ENCODE measurements around the gene CCL27.

DNA sequence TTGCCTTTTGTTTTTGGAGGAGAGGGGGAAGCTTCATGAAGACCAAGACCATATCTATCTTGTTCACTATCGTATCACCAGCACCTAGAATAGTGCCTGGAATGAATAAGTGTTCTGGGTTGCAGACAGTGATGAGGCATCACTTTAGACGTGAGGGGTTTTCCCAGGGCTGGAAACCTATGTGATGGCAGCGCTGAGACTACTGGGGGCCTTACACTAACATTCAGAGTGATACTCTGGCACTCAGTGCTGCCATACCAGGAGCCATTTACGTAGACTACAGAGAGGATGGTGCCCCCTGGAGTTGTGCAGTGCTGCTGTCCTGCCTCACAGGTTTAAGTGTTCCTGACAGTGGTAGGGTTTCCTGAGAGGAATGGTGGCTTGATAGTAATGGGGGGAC, 21.7 kb upstream of the CCL27 start:
- no peak for TF ChIP-seq CTCF (IDR thresholded peaks at IDR 0.05)
- no peak for TF ChIP-seq EZH2 (IDR thresholded peaks at IDR 0.05; ENCODE audit: borderline replicate concordance, insufficient read depth, low read depth, low read length, poor library complexity, severe bottlenecking)

Data from B cell (primary cell).